ENCODE results near the gene TBC1D22A.

Gene TBC1D22A

DNA sequence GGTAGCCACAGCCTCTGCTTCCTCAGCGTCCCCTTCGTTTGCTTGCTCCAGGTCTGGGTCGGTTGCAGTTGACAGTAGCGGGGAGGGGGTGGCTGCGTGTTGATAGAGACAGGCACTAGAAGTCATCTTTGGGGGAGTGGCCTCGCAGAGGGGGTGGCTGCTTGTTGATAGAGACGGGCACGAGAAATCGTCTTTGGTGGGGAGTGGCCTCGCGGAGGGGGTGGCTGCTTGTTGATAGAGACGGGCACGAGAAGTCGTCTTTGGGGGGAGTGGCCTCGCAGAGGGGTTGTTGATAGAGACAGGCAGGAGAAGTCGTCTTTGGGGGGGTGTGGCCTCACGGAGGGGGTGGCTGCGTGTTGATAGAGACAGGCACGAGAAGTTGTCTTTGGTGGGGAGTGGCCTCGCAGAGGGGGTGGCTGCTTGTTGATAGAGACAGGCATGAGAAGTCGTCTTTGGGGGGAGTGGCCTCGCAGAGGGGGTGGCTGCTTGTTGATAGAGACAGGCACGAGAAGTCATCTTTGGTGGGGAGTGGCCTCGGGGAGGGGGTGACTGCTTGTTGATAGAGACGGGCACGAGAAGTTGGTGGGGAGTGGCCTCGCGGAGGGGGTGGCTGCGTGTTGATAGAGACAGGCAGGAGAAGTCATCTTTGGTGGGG is 328.3 kb downstream of the TBC1D22A start:
- Histone ChIP-seq H2AFZ (ENCODE audit: low read depth) (no peak overlapping the region), H4K20me1 (ENCODE audit: insufficient read depth) (no peaks in the 10 kb centered on the region), H3K27me3 (ENCODE audit: insufficient read depth, low read depth) (no peaks in the 10 kb centered on the region), H3K4me2 (no peak overlapping the region), H3K4me3 (IDR thresholded peaks at IDR 0.05; ENCODE audit: insufficient read depth, low read depth, low read length) (no peak overlapping the region), H3K27ac (no peak overlapping the region), H3K79me2 (ENCODE audit: insufficient read depth, low read depth) (no peaks in the 10 kb centered on the region), H3K9ac (no peak overlapping the region), H3K4me1 (ENCODE audit: low read depth, poor library complexity, severe bottlenecking) (no peaks in the 10 kb centered on the region), H3K36me3 (ENCODE audit: insufficient read depth) (no peaks in the 10 kb centered on the region)
- TF ChIP-seq, protein P1, sequence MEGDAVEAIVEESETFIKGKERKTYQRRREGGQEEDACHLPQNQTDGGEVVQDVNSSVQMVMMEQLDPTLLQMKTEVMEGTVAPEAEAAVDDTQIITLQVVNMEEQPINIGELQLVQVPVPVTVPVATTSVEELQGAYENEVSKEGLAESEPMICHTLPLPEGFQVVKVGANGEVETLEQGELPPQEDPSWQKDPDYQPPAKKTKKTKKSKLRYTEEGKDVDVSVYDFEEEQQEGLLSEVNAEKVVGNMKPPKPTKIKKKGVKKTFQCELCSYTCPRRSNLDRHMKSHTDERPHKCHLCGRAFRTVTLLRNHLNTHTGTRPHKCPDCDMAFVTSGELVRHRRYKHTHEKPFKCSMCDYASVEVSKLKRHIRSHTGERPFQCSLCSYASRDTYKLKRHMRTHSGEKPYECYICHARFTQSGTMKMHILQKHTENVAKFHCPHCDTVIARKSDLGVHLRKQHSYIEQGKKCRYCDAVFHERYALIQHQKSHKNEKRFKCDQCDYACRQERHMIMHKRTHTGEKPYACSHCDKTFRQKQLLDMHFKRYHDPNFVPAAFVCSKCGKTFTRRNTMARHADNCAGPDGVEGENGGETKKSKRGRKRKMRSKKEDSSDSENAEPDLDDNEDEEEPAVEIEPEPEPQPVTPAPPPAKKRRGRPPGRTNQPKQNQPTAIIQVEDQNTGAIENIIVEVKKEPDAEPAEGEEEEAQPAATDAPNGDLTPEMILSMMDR (conservative IDR thresholded peaks at IDR 0.05; ENCODE audit: low read depth, low read length) = no peak

DNA sequence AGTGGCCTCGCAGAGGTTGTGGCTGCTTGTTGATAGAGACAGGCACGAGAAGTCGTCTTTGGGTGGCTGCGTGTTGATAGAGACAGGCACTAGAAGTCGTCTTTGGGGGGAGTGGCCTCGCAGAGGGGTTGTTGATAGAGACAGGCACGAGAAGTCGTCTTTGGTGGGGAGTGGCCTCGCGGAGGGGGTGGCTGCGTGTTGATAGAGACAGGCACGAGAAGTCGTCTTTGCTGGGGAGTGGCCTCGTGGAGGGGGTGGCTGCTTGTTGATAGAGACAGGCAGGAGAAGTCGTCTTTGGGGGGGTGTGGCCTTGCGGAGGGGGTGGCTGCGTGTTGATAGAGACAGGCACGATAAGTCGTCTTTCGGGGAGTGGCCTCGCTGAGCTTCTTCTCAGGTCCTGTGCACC is 328.8 kb downstream of the TBC1D22A start:
- H3K36me3 ChIP-seq (ENCODE audit: insufficient read depth) = no peaks in the 10 kb centered on the region
- no peak overlapping the region for H3K4me3 ChIP-seq (IDR thresholded peaks at IDR 0.05; ENCODE audit: insufficient read depth, low read depth, low read length)
- TF ChIP-seq, protein P1 (conservative IDR thresholded peaks at IDR 0.05; ENCODE audit: low read depth, low read length) = no peak
- H3K4me2 ChIP-seq = no peak overlapping the region
- H4K20me1 ChIP-seq (ENCODE audit: insufficient read depth) = no peaks in the 10 kb centered on the region
- H2AFZ ChIP-seq (ENCODE audit: low read depth) = no peak overlapping the region
- no peak overlapping the region for H3K9ac ChIP-seq
- no peaks in the 10 kb centered on the region for H3K4me1 ChIP-seq (ENCODE audit: low read depth, poor library complexity, severe bottlenecking)
- no peaks in the 10 kb centered on the region for H3K27me3 ChIP-seq (ENCODE audit: insufficient read depth, low read depth)
- H3K27ac ChIP-seq = no peak overlapping the region
- no peaks in the 10 kb centered on the region for H3K79me2 ChIP-seq (ENCODE audit: insufficient read depth, low read depth)

DNA sequence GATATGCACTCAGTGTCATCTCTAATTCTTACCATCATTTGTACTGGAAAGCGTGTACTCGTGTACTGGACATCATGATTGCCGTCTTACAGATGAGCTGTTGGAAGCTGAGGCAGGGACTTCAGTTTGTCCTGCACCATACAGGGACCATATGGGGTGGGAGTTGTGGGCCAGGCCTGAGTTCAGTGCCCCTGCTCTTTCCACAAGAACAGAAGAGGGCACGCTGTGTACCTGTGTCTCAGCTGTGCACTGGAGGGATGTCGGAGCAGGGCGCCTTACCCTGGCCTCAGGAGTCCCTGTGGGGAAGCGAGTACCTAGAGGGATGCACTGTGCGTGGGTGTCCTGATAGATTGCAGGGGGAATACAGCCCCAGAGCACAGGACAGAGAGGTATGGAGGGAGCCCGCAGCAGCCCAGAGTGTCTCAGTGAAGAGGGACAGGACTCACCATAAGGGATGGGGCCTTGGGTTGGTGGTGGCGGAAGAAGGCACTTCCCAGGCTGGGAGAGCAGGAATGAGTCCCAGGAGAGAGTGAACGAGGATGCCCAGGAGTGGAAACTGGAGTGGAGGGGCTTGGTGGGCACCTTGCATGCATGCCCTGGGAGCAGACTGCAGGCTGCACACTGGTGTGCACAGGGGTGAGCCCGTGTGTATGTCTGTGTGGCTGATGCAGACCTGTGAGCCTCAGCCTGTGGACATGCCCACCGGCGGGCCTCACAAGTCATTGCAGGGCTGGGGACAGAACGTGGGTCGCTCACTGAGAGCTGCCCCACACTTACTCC is 329.7 kb downstream of the TBC1D22A start:
- Histone ChIP-seq H3K4me1 (ENCODE audit: low read depth, poor library complexity, severe bottlenecking) (no peaks in the 10 kb centered on the region), H3K36me3 (ENCODE audit: insufficient read depth) (no peaks in the 10 kb centered on the region), H3K27ac (no peak overlapping the region), H2AFZ (ENCODE audit: low read depth) (no peak overlapping the region), H3K27me3 (ENCODE audit: insufficient read depth, low read depth) (no peaks in the 10 kb centered on the region), H3K79me2 (ENCODE audit: insufficient read depth, low read depth) (no peaks in the 10 kb centered on the region), H4K20me1 (ENCODE audit: insufficient read depth) (no peaks in the 10 kb centered on the region), H3K4me3 (IDR thresholded peaks at IDR 0.05; ENCODE audit: insufficient read depth, low read depth, low read length) (no peak overlapping the region), H3K4me2 (no peak overlapping the region), H3K9ac (no peak overlapping the region)
- TF ChIP-seq, protein P1 (conservative IDR thresholded peaks at IDR 0.05; ENCODE audit: low read depth, low read length) = no peak

DNA sequence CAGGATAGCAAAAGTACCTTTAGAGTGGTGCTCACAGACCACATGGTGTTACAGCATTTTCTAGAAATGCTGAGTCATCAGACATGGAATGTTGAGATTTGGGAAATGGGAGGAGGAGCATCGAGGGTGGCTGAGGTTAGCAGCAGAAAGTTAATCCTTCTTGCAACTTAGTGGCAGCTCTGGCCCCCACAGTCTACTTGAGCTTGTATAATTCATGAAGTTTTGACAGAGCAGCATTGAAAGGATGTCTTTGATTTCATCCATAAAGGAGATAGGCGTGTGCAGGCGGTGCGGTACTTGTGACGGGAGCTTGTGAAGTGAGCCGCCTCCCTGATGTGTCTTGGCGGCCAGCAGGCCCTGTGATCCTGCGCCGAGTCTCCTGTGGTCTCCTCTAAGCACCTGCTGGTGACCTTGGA is 330.5 kb downstream of the TBC1D22A start:
- Histone ChIP-seq H3K4me3 (IDR thresholded peaks at IDR 0.05; ENCODE audit: insufficient read depth, low read depth, low read length) (no peak overlapping the region), H3K27me3 (ENCODE audit: insufficient read depth, low read depth) (no peaks in the 10 kb centered on the region), H3K36me3 (ENCODE audit: insufficient read depth) (no peaks in the 10 kb centered on the region), H3K4me2 (no peak overlapping the region), H2AFZ (ENCODE audit: low read depth) (no peak overlapping the region), H3K9ac (no peak overlapping the region), H3K79me2 (ENCODE audit: insufficient read depth, low read depth) (no peaks in the 10 kb centered on the region), H3K27ac (no peak overlapping the region), H3K4me1 (ENCODE audit: low read depth, poor library complexity, severe bottlenecking) (no peaks in the 10 kb centered on the region), H4K20me1 (ENCODE audit: insufficient read depth) (no peaks in the 10 kb centered on the region)
- TF ChIP-seq, protein P1 (conservative IDR thresholded peaks at IDR 0.05; ENCODE audit: low read depth, low read length) = no peak
